Hematopoietic multipotent progenitor cell treated with erythropoietin and hydrocortisone succinate and interleukin-3 and kit ligand, for 8 days (in vitro differentiated cells): ENCODE measurements around the gene ALG14.
"Not testable (repeated sequence)": the region's sequence is repeated elsewhere in the genome, so short reads cannot be mapped to it uniquely, and the experiment has no call there.

Experiments
- DNase-seq: peaks from one replicate; pipeline ENCODE4 v3.0.0-alpha.2; 2015

The ALG14 gene

GRCh38 chr1:95041491-95042165 is 31.1 kb downstream of the ALG14 start:
- peak; percentile 81 for DNase-seq

- no peak for DNase-seq
Measured at GRCh38 chr1:95040032-95040525, 32.7 kb downstream of the ALG14 start.

GRCh38 chr1:95039360-95040031 is 33.3 kb downstream of the ALG14 start:
- DNase-seq, result no peak

GRCh38 chr1:95035536-95035935 is 37.2 kb downstream of the ALG14 start:
- DNase-seq, result no peak

GRCh38 chr1:95034506-95034905 is 38.2 kb downstream of the ALG14 start:
- DNase-seq, result no peak

- DNase-seq, result no peak
Measured at GRCh38 chr1:95033843-95034242, 38.9 kb downstream of the ALG14 start.

GRCh38 chr1:95029532-95029931 is 43.2 kb downstream of the ALG14 start:
- DNase-seq, result no peak

GRCh38 chr1:95028954-95029353 is 43.8 kb downstream of the ALG14 start:
- no peak for DNase-seq

- no peak for DNase-seq
Measured at GRCh38 chr1:95027046-95027445, 45.7 kb downstream of the ALG14 start.

- DNase-seq, result no peak
Measured at GRCh38 chr1:95023399-95024043, 49.2 kb downstream of the ALG14 start.

GRCh38 chr1:95022644-95022926 is 50.2 kb downstream of the ALG14 start:
- DNase-seq, result no peak

GRCh38 chr1:95021805-95022643 is 50.7 kb downstream of the ALG14 start:
- DNase-seq, result no peak

- no peak for DNase-seq
Measured at GRCh38 chr1:95021119-95021518, 51.6 kb downstream of the ALG14 start.

- DNase-seq, result not testable (repeated sequence)
Measured at GRCh38 chr1:95019466-95019865, 53.3 kb downstream of the ALG14 start.

- DNase-seq, result no peak
Measured at GRCh38 chr1:95018602-95019369, 54.0 kb downstream of the ALG14 start.

GRCh38 chr1:95017775-95018174 is 55.0 kb downstream of the ALG14 start:
- no peak for DNase-seq

GRCh38 chr1:95015076-95015475 is 57.7 kb downstream of the ALG14 start:
- DNase-seq, result no peak

GRCh38 chr1:95013950-95014574 is 58.7 kb downstream of the ALG14 start:
- no peak for DNase-seq

- no peak for DNase-seq
Measured at GRCh38 chr1:95012389-95012788, 60.4 kb downstream of the ALG14 start.

GRCh38 chr1:95010158-95010557 is 62.6 kb downstream of the ALG14 start:
- no peak for DNase-seq

GRCh38 chr1:95007687-95008086 is 65.1 kb downstream of the ALG14 start:
- DNase-seq, result no peak

GRCh38 chr1:95006681-95007080 is 66.1 kb downstream of the ALG14 start:
- no peak for DNase-seq
